ENCODE measurements around the gene ARHGEF11. TPM values are rescaled to one million over a fixed set of nuclear protein-coding genes. Genes with fewer than 3 reads are reported as not detected.

Gene ARHGEF11
- total RNA-seq, 2 experiments from 2014 or later: 1.4 to 1.8 TPM

GRCh38 chr1:156905651-156906050 lies 139.9 kb downstream of the ARHGEF11 start:
- Mint-ChIP-seq H3K4me1 (ENCODE audit: low read depth) (peaks cover 3% of the 10 kb centered on the region), H3K27ac (no peak overlapping the region), H3K4me3 (no peak overlapping the region), H3K27me3 (peaks cover 9% of the 10 kb centered on the region), H3K36me3 (ENCODE audit: low read depth) (no peaks in the 10 kb centered on the region), H3K9me3 (no peaks in the 10 kb centered on the region)
- ChIA-PET POLR2A (no interaction called here), CTCF (no interaction called here)
- TF ChIP-seq CTCF (IDR thresholded peaks at IDR 0.05): no peak
- ATAC-seq (no peak), DNase-seq (no peak)
- intact Hi-C loops (cut with micrococcal nuclease): no loop called here

GRCh38 chr1:156905176-156905575 lies 140.4 kb downstream of the ARHGEF11 start:
- H3K4me3 Mint-ChIP-seq: no peak overlapping the region
- intact Hi-C loops (cut with micrococcal nuclease): no loop called here
- H3K36me3 Mint-ChIP-seq (ENCODE audit: low read depth): no peaks in the 10 kb centered on the region
- no peaks in the 10 kb centered on the region for H3K9me3 Mint-ChIP-seq
- H3K4me1 Mint-ChIP-seq (ENCODE audit: low read depth): no peaks in the 10 kb centered on the region
- peaks cover 9% of the 10 kb centered on the region for H3K27me3 Mint-ChIP-seq
- POLR2A ChIA-PET: no interaction called here
- CTCF ChIA-PET: no interaction called here
- DNase-seq (no peak), ATAC-seq (no peak)
- H3K27ac Mint-ChIP-seq: no peak overlapping the region
- TF ChIP-seq CTCF (IDR thresholded peaks at IDR 0.05): no peak

- ChIA-PET POLR2A (no interaction called here), CTCF (no interaction called here)
- no peaks in the 10 kb centered on the region for H3K9me3 Mint-ChIP-seq
- peaks cover 9% of the 10 kb centered on the region for H3K27me3 Mint-ChIP-seq
- H3K4me3 Mint-ChIP-seq: no peak overlapping the region
- intact Hi-C loops (cut with micrococcal nuclease): no loop called here
- ATAC-seq (no peak), DNase-seq (no peak)
- no peak for TF ChIP-seq CTCF (IDR thresholded peaks at IDR 0.05)
- no peak overlapping the region for H3K27ac Mint-ChIP-seq
- no peaks in the 10 kb centered on the region for H3K4me1 Mint-ChIP-seq (ENCODE audit: low read depth)
- no peaks in the 10 kb centered on the region for H3K36me3 Mint-ChIP-seq (ENCODE audit: low read depth)
Measured at GRCh38 chr1:156904187-156904959, 141.2 kb downstream of the ARHGEF11 start.

GRCh38 chr1:156903328-156904091 lies 142.0 kb downstream of the ARHGEF11 start:
- no peak overlapping the region for H3K4me3 Mint-ChIP-seq
- peaks cover 13% of the 10 kb centered on the region for H3K27me3 Mint-ChIP-seq
- intact Hi-C loops (cut with micrococcal nuclease): no loop called here
- no peaks in the 10 kb centered on the region for H3K36me3 Mint-ChIP-seq (ENCODE audit: low read depth)
- H3K4me1 Mint-ChIP-seq (ENCODE audit: low read depth): no peaks in the 10 kb centered on the region
- ChIA-PET CTCF (interaction anchor here (1.6 kb wide), 2 partner anchors 13 to 43 kb away, joined by 3 to 4 read pairs; partner anchors contain the start of gene NTRK1), POLR2A (no interaction called here)
- no peaks in the 10 kb centered on the region for H3K9me3 Mint-ChIP-seq
- TF ChIP-seq CTCF (IDR thresholded peaks at IDR 0.05): no peak
- no peak overlapping the region for H3K27ac Mint-ChIP-seq
- ATAC-seq (no peak), DNase-seq (no peak)

Data from activated CD8-positive, alpha-beta T cell treated with anti-CD3 and anti-CD28 coated beads for 36 hours (primary cell).